H1 (cell line): ENCODE results near the gene FAM98C. TPM values are rescaled to one million over a fixed set of nuclear protein-coding genes. Genes with fewer than 3 reads are reported as not detected.

ENCODE experiments used
- BRCA1 ChIP-seq: IDR thresholded peaks from 2 replicates; pipeline ENCODE4 v1.6.1; 2012; ENCODE audit warnings: low read depth, low read length, improper control_type of control experiment
- CHD2 ChIP-seq: IDR thresholded peaks from 2 replicates; pipeline ENCODE4 v1.6.1; 2012; ENCODE audit warnings: low read length, improper control_type of control experiment
- EGR1 ChIP-seq: IDR thresholded peaks from 2 replicates; pipeline ENCODE4 v1.6.1; 2011; ENCODE audit warnings: low read depth, low read length, borderline replicate concordance
- GABPA ChIP-seq: IDR thresholded peaks from 2 replicates; pipeline ENCODE4 v1.6.1; 2011; ENCODE audit warnings: mild to moderate bottlenecking, low read length, moderate library complexity, borderline replicate concordance; ENCODE audit not compliant: insufficient read depth
- HDAC2 ChIP-seq, 2 experiments: fragments of 300-600 bp in 1 of 2; sonication (generic) in 1 of 2; IDR thresholded peaks; 2 replicates each; pipeline ENCODE4 v1.6.1; 2011 to 2012; ENCODE audit warnings: low read depth in 2 of 2, low read length in 2 of 2, mild to moderate bottlenecking in 2 of 2, moderate library complexity in 2 of 2, borderline replicate concordance in 1 of 2, inconsistent platforms in 1 of 2
- KDM4A ChIP-seq: IDR thresholded peaks from one replicate; pipeline ENCODE4 v1.7.1; 2012; ENCODE audit warnings: low read depth, mild to moderate bottlenecking, moderate library complexity, low read length, inconsistent platforms; ENCODE audit not compliant: severe bottlenecking
- RXRA ChIP-seq: IDR thresholded peaks from 2 replicates; pipeline ENCODE4 v1.6.1; 2011; ENCODE audit warnings: low read depth, mild to moderate bottlenecking, low read length, moderate library complexity; ENCODE audit not compliant: insufficient read depth
- SAP30 ChIP-seq: fragments of 300-600 bp; sonication (generic); IDR thresholded peaks from 2 replicates; pipeline ENCODE4 v1.7.1; 2012; ENCODE audit warnings: low read length, moderate library complexity, mild to moderate bottlenecking, inconsistent platforms; ENCODE audit not compliant: insufficient read depth, insufficient replicate concordance
- SUZ12 ChIP-seq: fragments of 200-600 bp; sonication (generic); IDR thresholded peaks from 2 replicates; pipeline ENCODE4 v1.6.1; 2012; ENCODE audit warnings: mild to moderate bottlenecking, inconsistent platforms, low read length, moderate library complexity, mixed read lengths
- TCF12 ChIP-seq: IDR thresholded peaks from 2 replicates; pipeline ENCODE4 v1.6.1; 2011; ENCODE audit warnings: low read depth, mild to moderate bottlenecking, low read length
- polyA plus RNA-seq, 7 experiments: library from polyadenylated mRNA; depleted of rRNA in 3 of 7; stranded (reverse) in 5 of 7; unstranded in 2 of 7; fragments of >200 nt in 5 of 7; fragments of 200-250 nt in 2 of 7; gene quantifications; 1 replicate in 5 of 7; 2 replicates in 1 of 7; 4 replicates in 1 of 7; pipeline versions ENCODE4 v1.2.1 to v1.2.3, GENCODE V29; 2011 to 2013; ENCODE audit warnings: missing spikeins in 2 of 7, mixed read lengths in 2 of 7
- total RNA-seq: library from RNA; stranded (reverse); fragmentation: NEBNext Ultra II Directional; extraction: Animal tissue kit (Norgen Biotek cat#: 25700); gene quantifications from 2 replicates; pipeline ENCODE4 v1.2.1, GENCODE V29; 2021
- TF ChIP-seq, protein P1 (sequence below): fragments of 300-600 bp; sonication (generic); IDR thresholded peaks from 2 replicates; pipeline ENCODE4 v1.7.1; 2012; ENCODE audit warnings: low read length, moderate library complexity, mild to moderate bottlenecking, inconsistent platforms; ENCODE audit not compliant: insufficient replicate concordance

FAM98C gene
- total and polyA plus RNA-seq, 2 of the 8 experiments (the other 6 are each of a cell fraction or from before 2014, with no cell fraction given) = 6.1 to 9.4 TPM

DNA sequence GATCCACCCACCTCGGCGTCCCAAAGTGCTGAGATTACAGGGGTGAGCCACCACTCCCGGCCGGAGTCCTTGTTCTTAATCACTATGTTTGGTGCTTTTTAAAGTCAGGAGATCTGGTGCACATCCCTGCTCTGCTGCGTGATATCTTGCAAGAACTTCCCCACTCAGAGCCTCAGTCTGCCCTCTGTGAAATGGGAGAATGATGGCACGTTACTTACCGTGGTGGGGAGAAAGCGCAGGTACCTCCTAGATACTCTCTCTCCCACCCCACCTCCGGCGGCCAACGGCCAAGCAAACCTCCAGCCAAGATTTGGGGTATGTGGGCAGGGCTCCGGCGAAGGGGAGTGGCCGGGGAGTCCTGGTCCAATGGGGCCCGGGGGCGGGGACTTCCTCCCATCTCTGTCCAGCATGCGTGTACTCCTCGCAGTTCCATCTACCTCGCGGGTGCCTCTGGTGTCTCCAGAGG lies 30.4 kb downstream of the FAM98C start, which contains the start of gene RYR1 (continued):
- TF ChIP-seq, protein P1, sequence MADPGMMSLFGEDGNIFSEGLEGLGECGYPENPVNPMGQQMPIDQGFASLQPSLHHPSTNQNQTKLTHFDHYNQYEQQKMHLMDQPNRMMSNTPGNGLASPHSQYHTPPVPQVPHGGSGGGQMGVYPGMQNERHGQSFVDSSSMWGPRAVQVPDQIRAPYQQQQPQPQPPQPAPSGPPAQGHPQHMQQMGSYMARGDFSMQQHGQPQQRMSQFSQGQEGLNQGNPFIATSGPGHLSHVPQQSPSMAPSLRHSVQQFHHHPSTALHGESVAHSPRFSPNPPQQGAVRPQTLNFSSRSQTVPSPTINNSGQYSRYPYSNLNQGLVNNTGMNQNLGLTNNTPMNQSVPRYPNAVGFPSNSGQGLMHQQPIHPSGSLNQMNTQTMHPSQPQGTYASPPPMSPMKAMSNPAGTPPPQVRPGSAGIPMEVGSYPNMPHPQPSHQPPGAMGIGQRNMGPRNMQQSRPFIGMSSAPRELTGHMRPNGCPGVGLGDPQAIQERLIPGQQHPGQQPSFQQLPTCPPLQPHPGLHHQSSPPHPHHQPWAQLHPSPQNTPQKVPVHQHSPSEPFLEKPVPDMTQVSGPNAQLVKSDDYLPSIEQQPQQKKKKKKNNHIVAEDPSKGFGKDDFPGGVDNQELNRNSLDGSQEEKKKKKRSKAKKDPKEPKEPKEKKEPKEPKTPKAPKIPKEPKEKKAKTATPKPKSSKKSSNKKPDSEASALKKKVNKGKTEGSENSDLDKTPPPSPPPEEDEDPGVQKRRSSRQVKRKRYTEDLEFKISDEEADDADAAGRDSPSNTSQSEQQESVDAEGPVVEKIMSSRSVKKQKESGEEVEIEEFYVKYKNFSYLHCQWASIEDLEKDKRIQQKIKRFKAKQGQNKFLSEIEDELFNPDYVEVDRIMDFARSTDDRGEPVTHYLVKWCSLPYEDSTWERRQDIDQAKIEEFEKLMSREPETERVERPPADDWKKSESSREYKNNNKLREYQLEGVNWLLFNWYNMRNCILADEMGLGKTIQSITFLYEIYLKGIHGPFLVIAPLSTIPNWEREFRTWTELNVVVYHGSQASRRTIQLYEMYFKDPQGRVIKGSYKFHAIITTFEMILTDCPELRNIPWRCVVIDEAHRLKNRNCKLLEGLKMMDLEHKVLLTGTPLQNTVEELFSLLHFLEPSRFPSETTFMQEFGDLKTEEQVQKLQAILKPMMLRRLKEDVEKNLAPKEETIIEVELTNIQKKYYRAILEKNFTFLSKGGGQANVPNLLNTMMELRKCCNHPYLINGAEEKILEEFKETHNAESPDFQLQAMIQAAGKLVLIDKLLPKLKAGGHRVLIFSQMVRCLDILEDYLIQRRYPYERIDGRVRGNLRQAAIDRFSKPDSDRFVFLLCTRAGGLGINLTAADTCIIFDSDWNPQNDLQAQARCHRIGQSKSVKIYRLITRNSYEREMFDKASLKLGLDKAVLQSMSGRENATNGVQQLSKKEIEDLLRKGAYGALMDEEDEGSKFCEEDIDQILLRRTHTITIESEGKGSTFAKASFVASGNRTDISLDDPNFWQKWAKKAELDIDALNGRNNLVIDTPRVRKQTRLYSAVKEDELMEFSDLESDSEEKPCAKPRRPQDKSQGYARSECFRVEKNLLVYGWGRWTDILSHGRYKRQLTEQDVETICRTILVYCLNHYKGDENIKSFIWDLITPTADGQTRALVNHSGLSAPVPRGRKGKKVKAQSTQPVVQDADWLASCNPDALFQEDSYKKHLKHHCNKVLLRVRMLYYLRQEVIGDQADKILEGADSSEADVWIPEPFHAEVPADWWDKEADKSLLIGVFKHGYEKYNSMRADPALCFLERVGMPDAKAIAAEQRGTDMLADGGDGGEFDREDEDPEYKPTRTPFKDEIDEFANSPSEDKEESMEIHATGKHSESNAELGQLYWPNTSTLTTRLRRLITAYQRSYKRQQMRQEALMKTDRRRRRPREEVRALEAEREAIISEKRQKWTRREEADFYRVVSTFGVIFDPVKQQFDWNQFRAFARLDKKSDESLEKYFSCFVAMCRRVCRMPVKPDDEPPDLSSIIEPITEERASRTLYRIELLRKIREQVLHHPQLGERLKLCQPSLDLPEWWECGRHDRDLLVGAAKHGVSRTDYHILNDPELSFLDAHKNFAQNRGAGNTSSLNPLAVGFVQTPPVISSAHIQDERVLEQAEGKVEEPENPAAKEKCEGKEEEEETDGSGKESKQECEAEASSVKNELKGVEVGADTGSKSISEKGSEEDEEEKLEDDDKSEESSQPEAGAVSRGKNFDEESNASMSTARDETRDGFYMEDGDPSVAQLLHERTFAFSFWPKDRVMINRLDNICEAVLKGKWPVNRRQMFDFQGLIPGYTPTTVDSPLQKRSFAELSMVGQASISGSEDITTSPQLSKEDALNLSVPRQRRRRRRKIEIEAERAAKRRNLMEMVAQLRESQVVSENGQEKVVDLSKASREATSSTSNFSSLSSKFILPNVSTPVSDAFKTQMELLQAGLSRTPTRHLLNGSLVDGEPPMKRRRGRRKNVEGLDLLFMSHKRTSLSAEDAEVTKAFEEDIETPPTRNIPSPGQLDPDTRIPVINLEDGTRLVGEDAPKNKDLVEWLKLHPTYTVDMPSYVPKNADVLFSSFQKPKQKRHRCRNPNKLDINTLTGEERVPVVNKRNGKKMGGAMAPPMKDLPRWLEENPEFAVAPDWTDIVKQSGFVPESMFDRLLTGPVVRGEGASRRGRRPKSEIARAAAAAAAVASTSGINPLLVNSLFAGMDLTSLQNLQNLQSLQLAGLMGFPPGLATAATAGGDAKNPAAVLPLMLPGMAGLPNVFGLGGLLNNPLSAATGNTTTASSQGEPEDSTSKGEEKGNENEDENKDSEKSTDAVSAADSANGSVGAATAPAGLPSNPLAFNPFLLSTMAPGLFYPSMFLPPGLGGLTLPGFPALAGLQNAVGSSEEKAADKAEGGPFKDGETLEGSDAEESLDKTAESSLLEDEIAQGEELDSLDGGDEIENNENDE = no peak
- TF ChIP-seq EGR1 (no peak), SAP30 (no peak), SUZ12 (no peak), TCF12 (no peak), CHD2 (0 out of 2 replicates have a peak, but pooled peaks have one; percentile 21), HDAC2 (IDR thresholded peaks at IDR 0.05; ENCODE audit: borderline replicate concordance in 1 of 2, low read depth in 2 of 2, low read length in 2 of 2) (peak; percentile 58 to 96; a peak in 3 of 4 replicates), BRCA1 (no peak), RXRA (no peak), KDM4A (no peak), GABPA (no peak)
